ENCODE data around the gene PARVA.

DNA sequence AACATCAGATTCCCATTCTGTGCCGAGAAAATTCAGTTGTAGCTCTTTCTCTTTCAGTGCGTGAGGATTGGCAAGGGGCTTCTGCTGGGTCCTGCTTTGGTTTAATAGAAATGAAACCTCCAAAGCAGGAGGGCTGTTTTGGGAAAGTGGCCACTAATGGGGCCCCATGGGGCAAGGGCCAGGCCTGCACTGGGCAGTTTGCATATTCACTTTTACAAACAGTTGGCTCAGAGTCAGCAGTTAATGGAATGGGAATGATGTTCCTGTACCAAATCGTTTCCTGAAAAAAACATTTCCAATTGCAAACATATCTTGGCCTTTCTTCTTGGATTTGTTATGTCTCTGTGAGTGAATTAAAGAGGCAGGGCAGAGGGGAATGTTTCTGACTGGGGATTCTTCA, 92.1 kb downstream of the PARVA start:
- TF ChIP-seq CTCF (IDR thresholded peaks at IDR 0.05) (peak in 1 of 4 experiments; percentile 1), POLR2AphosphoS5 (IDR thresholded peaks at IDR 0.05) (peak; percentile 80), POLR2A (IDR thresholded peaks at IDR 0.05) (no peak)

Measured in gastroesophageal sphincter (tissue), 3 donors.